ENCODE results near the gene WDR73. TPM values are rescaled to one million over a fixed set of nuclear protein-coding genes. Genes with fewer than 3 reads are reported as not detected.

The WDR73 gene
- total and polyA plus RNA-seq, 9 of the 15 experiments (the other 6 are each of a cell fraction or from before 2014, with no cell fraction given) = 9.2 to 25.4 (median 21.7) TPM

DNA sequence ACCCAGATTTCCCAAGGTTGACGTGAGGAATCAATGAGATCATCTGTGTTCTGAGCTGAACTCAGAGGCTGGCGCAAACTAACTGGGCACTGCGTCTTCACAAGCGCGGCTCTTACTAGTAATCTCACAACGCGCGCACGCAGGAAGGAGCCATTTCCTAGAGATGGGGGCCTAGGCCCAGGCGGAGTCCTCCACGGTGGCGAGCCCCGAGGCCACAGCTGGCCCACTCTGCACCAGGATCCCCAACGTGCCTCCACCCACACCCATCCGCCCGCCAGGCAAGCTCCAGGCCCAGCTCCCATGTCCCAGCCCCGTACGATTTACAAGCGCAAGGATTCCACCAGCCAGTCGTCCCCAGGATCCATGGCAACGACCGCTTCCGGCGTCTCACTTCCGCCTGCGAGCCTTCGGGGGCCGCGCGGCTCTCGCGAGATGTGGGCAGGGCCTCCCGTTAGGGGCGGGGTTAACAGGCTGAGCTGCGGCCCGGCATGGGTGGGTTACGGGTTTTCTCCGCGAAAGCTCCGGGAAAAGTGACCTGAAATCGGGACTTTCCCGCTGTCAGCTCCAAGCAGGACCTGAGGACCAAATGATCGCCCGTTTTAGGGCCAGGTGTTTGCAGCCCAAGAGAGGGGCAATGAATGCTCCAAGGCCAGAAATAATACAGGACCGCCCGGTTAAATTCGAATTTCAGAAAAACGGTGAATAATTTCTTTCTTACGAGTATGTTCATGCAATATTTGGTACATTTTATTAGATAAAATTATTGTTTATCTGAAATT, at the start of gene WDR73 (continued):
- TF ChIP-seq HDAC1 (IDR thresholded peaks at IDR 0.05) (peak in 1 of 2 experiments; percentile 97; a peak in 2 of 4 replicates), RBM22 (IDR thresholded peaks at IDR 0.05; ENCODE audit: low read depth, low read length, poor library complexity, severe bottlenecking) (peak; percentile 95), ETV5 (CRISPR knock-in tag; IDR thresholded peaks at IDR 0.05; ENCODE audit: low read depth) (peak; percentile 62), DIDO1 (tag; IDR thresholded peaks at IDR 0.05; ENCODE audit: low read depth) (peak; percentile 49; the same call in 1 of the 2 replicates), HCFC1 (IDR thresholded peaks at IDR 0.05; ENCODE audit: low read depth, low read length) (peak; percentile 64), ZNF436 (CRISPR knock-in tag; IDR thresholded peaks at IDR 0.05) (no peak), BMI1 (IDR thresholded peaks at IDR 0.05; ENCODE audit: low read length) (peak; percentile 70; the same call in 1 of the 2 replicates), SPI1 (IDR thresholded peaks at IDR 0.05; ENCODE audit: borderline replicate concordance, low read depth, low read length) (peak; percentile 75; the same call in 1 of the 2 replicates), SP1 (CRISPR knock-in tag; IDR thresholded peaks at IDR 0.05) (peak; percentile 89), MYC (IDR thresholded peaks at IDR 0.05; ENCODE audit: low read depth, low read length) (peak; percentile 56; the same call in 1 of the 2 replicates), MYC (CRISPR knock-in tag; IDR thresholded peaks at IDR 0.05; ENCODE audit: borderline replicate concordance, low read depth) (no peak)
- TF ChIP-seq, protein P1, sequence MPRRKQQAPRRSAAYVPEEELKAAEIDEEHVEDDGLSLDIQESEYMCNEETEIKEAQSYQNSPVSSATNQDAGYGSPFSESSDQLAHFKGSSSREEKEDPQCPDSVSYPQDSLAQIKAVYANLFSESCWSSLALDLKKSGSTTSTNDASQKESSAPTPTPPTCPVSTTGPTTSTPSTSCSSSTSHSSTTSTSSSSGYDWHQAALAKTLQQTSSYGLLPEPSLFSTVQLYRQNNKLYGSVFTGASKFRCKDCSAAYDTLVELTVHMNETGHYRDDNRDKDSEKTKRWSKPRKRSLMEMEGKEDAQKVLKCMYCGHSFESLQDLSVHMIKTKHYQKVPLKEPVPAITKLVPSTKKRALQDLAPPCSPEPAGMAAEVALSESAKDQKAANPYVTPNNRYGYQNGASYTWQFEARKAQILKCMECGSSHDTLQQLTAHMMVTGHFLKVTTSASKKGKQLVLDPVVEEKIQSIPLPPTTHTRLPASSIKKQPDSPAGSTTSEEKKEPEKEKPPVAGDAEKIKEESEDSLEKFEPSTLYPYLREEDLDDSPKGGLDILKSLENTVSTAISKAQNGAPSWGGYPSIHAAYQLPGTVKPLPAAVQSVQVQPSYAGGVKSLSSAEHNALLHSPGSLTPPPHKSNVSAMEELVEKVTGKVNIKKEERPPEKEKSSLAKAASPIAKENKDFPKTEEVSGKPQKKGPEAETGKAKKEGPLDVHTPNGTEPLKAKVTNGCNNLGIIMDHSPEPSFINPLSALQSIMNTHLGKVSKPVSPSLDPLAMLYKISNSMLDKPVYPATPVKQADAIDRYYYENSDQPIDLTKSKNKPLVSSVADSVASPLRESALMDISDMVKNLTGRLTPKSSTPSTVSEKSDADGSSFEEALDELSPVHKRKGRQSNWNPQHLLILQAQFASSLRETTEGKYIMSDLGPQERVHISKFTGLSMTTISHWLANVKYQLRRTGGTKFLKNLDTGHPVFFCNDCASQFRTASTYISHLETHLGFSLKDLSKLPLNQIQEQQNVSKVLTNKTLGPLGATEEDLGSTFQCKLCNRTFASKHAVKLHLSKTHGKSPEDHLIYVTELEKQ (CRISPR knock-in tag; IDR thresholded peaks at IDR 0.05) = no peak
- TF ChIP-seq, protein P2, sequence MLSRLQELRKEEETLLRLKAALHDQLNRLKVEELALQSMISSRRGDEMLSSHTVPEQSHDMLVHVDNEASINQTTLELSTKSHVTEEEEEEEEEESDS (CRISPR knock-in tag; IDR thresholded peaks at IDR 0.05) = no peak
- TF ChIP-seq, protein P3, sequence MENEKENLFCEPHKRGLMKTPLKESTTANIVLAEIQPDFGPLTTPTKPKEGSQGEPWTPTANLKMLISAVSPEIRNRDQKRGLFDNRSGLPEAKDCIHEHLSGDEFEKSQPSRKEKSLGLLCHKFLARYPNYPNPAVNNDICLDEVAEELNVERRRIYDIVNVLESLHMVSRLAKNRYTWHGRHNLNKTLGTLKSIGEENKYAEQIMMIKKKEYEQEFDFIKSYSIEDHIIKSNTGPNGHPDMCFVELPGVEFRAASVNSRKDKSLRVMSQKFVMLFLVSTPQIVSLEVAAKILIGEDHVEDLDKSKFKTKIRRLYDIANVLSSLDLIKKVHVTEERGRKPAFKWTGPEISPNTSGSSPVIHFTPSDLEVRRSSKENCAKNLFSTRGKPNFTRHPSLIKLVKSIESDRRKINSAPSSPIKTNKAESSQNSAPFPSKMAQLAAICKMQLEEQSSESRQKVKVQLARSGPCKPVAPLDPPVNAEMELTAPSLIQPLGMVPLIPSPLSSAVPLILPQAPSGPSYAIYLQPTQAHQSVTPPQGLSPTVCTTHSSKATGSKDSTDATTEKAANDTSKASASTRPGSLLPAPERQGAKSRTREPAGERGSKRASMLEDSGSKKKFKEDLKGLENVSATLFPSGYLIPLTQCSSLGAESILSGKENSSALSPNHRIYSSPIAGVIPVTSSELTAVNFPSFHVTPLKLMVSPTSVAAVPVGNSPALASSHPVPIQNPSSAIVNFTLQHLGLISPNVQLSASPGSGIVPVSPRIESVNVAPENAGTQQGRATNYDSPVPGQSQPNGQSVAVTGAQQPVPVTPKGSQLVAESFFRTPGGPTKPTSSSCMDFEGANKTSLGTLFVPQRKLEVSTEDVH (IDR thresholded peaks at IDR 0.05; ENCODE audit: low read depth, partially characterized antibody) = peak; percentile 82
- TF ChIP-seq, protein P4, sequence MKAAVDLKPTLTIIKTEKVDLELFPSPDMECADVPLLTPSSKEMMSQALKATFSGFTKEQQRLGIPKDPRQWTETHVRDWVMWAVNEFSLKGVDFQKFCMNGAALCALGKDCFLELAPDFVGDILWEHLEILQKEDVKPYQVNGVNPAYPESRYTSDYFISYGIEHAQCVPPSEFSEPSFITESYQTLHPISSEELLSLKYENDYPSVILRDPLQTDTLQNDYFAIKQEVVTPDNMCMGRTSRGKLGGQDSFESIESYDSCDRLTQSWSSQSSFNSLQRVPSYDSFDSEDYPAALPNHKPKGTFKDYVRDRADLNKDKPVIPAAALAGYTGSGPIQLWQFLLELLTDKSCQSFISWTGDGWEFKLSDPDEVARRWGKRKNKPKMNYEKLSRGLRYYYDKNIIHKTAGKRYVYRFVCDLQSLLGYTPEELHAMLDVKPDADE (conservative IDR thresholded peaks at IDR 0.05; ENCODE audit: control insufficient read depth, low read depth, low read length) = peak; percentile 87
- TF ChIP-seq, protein P5, sequence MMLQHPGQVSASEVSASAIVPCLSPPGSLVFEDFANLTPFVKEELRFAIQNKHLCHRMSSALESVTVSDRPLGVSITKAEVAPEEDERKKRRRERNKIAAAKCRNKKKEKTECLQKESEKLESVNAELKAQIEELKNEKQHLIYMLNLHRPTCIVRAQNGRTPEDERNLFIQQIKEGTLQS (IDR thresholded peaks at IDR 0.05) = no peak
- TF ChIP-seq, protein P5 (CRISPR knock-in tag; conservative IDR thresholded peaks at IDR 0.05) = 0 out of 2 replicates have a peak, but pooled peaks have one; percentile 15
